Measurements from ENCODE around the gene ATP10A. TPM values are rescaled to one million over a fixed set of nuclear protein-coding genes. Genes with fewer than 3 reads are reported as not detected.

ATP10A gene
- total and polyA plus RNA-seq, 8 donors: 0.04 to 1.2 (median 0.41) TPM

DNA sequence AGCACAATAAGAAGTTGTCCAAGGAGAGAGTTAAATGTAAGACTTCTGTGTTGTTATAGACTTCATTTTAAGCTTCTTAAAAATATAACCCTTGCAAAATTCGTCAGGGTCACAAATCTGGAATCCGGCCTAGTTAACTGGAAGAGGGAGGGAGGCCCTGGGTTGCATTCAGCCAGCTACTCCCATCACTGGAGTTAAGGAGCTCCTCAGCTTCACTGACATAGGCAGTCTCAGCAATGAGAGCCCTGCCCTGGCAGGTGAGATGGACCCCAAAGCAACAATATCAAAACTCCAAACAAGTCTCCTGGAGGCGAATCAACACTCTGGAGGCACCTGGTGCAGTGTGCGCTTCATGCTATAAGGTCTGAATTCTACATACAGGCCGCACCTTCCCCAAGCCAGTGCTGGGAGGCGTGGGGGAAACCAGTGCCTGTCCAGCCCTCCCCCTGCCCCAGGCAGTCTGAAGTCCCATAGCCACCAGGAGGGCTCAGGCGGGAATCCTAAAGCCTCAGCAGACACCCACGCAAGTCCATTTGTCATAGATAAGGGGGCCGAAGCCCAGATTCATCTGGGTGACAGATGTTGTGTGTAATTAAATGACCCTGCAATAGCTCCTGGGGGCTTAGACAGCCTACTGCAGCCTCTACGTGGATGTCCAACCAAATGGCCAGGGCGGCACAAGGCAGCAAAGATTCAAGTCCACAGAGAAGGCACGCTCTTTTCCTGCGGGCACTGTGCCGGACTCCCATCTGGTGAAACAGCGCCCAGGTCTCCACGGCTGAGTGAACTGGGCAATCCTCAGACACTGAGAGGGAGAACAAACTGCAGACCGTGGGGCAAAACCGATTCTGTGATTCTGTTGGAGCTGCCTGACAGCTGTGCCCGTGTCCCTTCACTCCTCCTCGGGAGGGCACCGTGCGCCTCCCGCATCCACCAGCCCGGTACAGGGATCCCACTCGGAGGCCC lies 64.9 kb downstream of the ATP10A start:
- H3K27me3 ChIP-seq: no peaks in the 10 kb centered on the region
- 62 to 67% methylated on average over 25 of the region's 25 CpGs for WGBS, 2 donors
- no peaks in the 10 kb centered on the region for H3K36me3 ChIP-seq
- H3K4me1 ChIP-seq: no peaks in the 10 kb centered on the region
- no peak overlapping the region for H3K27ac ChIP-seq
- H3K9me3 ChIP-seq: no peaks in the 10 kb centered on the region
- FAIRE-seq: no peak
- no peak for ATAC-seq
- TF ChIP-seq, protein P1, sequence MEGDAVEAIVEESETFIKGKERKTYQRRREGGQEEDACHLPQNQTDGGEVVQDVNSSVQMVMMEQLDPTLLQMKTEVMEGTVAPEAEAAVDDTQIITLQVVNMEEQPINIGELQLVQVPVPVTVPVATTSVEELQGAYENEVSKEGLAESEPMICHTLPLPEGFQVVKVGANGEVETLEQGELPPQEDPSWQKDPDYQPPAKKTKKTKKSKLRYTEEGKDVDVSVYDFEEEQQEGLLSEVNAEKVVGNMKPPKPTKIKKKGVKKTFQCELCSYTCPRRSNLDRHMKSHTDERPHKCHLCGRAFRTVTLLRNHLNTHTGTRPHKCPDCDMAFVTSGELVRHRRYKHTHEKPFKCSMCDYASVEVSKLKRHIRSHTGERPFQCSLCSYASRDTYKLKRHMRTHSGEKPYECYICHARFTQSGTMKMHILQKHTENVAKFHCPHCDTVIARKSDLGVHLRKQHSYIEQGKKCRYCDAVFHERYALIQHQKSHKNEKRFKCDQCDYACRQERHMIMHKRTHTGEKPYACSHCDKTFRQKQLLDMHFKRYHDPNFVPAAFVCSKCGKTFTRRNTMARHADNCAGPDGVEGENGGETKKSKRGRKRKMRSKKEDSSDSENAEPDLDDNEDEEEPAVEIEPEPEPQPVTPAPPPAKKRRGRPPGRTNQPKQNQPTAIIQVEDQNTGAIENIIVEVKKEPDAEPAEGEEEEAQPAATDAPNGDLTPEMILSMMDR (IDR thresholded peaks at IDR 0.05): no peak
- DNase-seq: no peak
- intact Hi-C loops (cut with DNase I): no loop called here
- H3K4me3 ChIP-seq: no peak overlapping the region

DNA sequence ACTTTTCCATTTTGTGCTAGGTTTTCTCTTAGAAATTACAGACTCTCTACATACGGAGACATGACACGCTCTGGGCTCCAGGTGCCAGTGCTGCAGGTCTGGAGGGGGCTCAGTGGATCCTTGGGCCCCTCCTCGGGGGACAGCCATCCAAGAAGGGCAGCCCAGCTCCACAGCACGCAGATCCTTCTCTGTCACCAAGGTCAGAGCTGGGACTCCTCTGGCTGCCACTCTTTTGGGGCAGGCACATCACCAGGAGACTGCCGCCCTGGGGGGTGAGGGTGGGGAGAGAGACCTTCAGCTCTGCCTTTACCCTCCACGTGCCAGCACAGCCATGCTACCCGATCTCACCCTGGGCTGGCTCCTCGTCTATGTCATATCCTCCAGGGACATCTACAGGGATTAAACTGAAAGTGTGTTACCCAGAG lies 65.6 kb downstream of the ATP10A start:
- Histone ChIP-seq H3K27ac (no peak overlapping the region), H3K27me3 (no peaks in the 10 kb centered on the region), H3K4me1 (no peaks in the 10 kb centered on the region), H3K4me3 (no peak overlapping the region), H3K36me3 (no peaks in the 10 kb centered on the region), H3K9me3 (no peaks in the 10 kb centered on the region)
- DNase-seq: no peak
- FAIRE-seq: no peak
- intact Hi-C loops (cut with DNase I): no loop called here
- TF ChIP-seq, protein P1 (IDR thresholded peaks at IDR 0.05): no peak
- 40 to 51% methylated on average over 8 of the region's 8 CpGs for WGBS, 2 donors
- no peak for ATAC-seq

DNA sequence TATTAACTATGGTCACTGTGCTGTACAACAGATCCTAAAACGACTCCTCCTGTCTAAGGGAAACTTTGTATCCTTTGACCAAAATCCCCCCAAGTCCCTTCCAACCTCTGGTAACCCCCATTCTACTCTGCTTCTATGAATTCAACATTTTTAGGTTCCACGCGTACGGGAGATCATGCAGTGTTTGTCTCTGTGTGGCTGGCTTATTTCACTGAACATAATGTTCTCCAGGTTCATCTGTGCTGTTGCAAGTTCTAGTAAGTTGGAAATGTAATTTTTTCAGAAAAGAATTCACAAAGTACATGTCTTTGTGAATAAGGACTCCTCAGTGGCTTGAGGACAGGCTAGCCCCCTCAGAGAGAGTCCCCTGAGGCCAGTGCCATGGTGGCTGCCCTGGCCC lies 66.1 kb downstream of the ATP10A start:
- 70 to 82% methylated on average over 4 of the region's 4 CpGs for WGBS, 2 donors
- intact Hi-C loops (cut with DNase I): no loop called here
- no peak overlapping the region for H3K4me3 ChIP-seq
- ATAC-seq: no peak
- H3K27me3 ChIP-seq: no peaks in the 10 kb centered on the region
- no peaks in the 10 kb centered on the region for H3K36me3 ChIP-seq
- no peak overlapping the region for H3K27ac ChIP-seq
- DNase-seq: no peak
- FAIRE-seq: no peak
- H3K4me1 ChIP-seq: no peaks in the 10 kb centered on the region
- TF ChIP-seq, protein P1 (IDR thresholded peaks at IDR 0.05): no peak
- no peaks in the 10 kb centered on the region for H3K9me3 ChIP-seq

DNA sequence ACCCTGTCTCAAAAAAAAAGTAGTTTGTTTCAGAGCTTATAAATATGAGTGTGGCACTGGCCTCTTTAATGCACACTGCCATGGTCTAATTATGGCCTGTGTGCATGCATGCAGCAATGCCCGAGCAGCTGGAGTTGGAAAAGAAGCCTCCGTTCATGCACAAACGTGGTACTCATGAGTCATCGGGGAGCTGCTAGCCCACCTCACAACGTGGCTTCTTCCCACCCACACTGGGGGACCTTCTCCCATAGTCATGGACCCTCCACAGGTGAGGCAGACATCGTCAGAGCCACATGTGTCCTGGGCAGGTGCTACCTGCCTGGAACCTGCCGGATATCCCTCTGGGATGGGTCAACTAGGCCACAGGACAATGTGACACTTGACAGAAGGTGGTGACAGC lies 66.7 kb downstream of the ATP10A start:
- TF ChIP-seq, protein P1 (IDR thresholded peaks at IDR 0.05): no peak
- FAIRE-seq (no peak), ATAC-seq (no peak), DNase-seq (no peak)
- H3K36me3 ChIP-seq: no peaks in the 10 kb centered on the region
- H3K9me3 ChIP-seq: no peaks in the 10 kb centered on the region
- intact Hi-C loops (cut with DNase I): no loop called here
- WGBS, 2 donors: 54 to 82% methylated on average over 7 of the region's 7 CpGs
- H3K4me3 ChIP-seq: no peak overlapping the region
- no peak overlapping the region for H3K27ac ChIP-seq
- no peaks in the 10 kb centered on the region for H3K27me3 ChIP-seq
- H3K4me1 ChIP-seq: no peaks in the 10 kb centered on the region

DNA sequence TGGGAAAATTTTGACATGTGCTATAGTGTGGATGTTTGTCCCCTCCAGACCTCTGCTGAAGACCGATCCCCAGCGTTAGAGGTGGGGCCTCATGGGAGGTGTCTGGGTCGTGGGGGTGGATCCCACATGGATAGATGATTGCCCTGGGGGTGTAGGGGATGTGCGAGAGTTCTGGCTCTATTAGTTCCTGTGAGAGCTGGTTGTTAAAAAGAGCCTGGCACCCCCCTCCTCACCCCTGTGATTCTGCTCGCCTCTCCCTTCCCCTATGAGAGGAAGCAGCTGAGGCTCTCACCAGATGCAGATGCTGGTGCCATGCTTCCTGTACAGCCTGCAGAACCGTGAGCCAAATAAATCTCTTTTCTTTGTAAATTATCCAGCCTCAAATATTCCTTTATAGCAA lies 67.4 kb downstream of the ATP10A start:
- ATAC-seq (no peak), DNase-seq (no peak), FAIRE-seq (no peak)
- no peaks in the 10 kb centered on the region for H3K4me1 ChIP-seq
- H3K27ac ChIP-seq: no peak overlapping the region
- 52 to 72% methylated on average over 5 of the region's 6 CpGs for WGBS, 2 donors
- H3K36me3 ChIP-seq: no peaks in the 10 kb centered on the region
- TF ChIP-seq, protein P1 (IDR thresholded peaks at IDR 0.05): no peak
- H3K9me3 ChIP-seq: no peaks in the 10 kb centered on the region
- no peak overlapping the region for H3K4me3 ChIP-seq
- intact Hi-C loops (cut with DNase I): no loop called here
- no peaks in the 10 kb centered on the region for H3K27me3 ChIP-seq
